Measurements from ENCODE around the gene ARHGAP19.

ARHGAP19 gene

GRCh38 chr10:97298223-97298571 is 5.8 kb upstream of the ARHGAP19 start:
- no peaks in the 10 kb centered on the region for H3K9me3 ChIP-seq (ENCODE audit: control insufficient read depth, insufficient read depth, low read depth, low read length)
- POLR2A ChIA-PET: no interaction called here
- H3K36me3 ChIP-seq (ENCODE audit: control insufficient read depth in 2 of 2, insufficient read depth in 1 of 2, low read length in 2 of 2): no peaks in the 10 kb centered on the region
- TF ChIP-seq ZNF148 (tag by site-specific recombination; IDR thresholded peaks at IDR 0.05; ENCODE audit: borderline replicate concordance) (no peak), ZNF514 (tag by site-specific recombination; IDR thresholded peaks at IDR 0.05) (no peak), GLI4 (tag by site-specific recombination; IDR thresholded peaks at IDR 0.05) (no peak), ZNF292 (tag by site-specific recombination; IDR thresholded peaks at IDR 0.05; ENCODE audit: borderline replicate concordance, low read depth) (no peak), ZNF175 (tag by site-specific recombination; IDR thresholded peaks at IDR 0.05) (no peak), ZNF133 (tag by site-specific recombination; IDR thresholded peaks at IDR 0.05) (no peak), ZNF404 (tag by site-specific recombination; IDR thresholded peaks at IDR 0.05) (no peak), ZSCAN5A (tag by site-specific recombination; IDR thresholded peaks at IDR 0.05) (no peak), ZNF658 (tag by site-specific recombination; IDR thresholded peaks at IDR 0.05) (no peak), ZNF23 (tag by site-specific recombination; IDR thresholded peaks at IDR 0.05; ENCODE audit: borderline replicate concordance) (no peak), ZNF544 (tag by site-specific recombination; IDR thresholded peaks at IDR 0.05) (no peak), TRIM28 (IDR thresholded peaks at IDR 0.05; ENCODE audit: borderline replicate concordance, low read length) (no peak), OSR2 (tag by site-specific recombination; IDR thresholded peaks at IDR 0.05) (no peak), ZBTB1 (tag by site-specific recombination; IDR thresholded peaks at IDR 0.05) (no peak), ZNF146 (tag by site-specific recombination; IDR thresholded peaks at IDR 0.05) (no peak), ZBTB10 (tag by site-specific recombination; IDR thresholded peaks at IDR 0.05) (no peak), ZNF626 (tag by site-specific recombination; IDR thresholded peaks at IDR 0.05) (no peak)
- no peaks in the 10 kb centered on the region for H3K4me1 ChIP-seq (ENCODE audit: control insufficient read depth, insufficient read depth, low read length)
- CTCF ChIA-PET: interaction anchor here (0.7 kb wide), 1 partner anchor 78 kb away, joined by 3 read pairs; no protein-coding TSS in a partner anchor
- no peak overlapping the region for H3K4me3 ChIP-seq (ENCODE audit: low read depth, low read length)
- H3K27ac ChIP-seq (ENCODE audit: extremely low read depth, low read depth, low read length): no peak overlapping the region

- 0 out of 2 replicates have a peak, but pooled peaks have one; percentile 20 for TF ChIP-seq ZNF580 (tag by site-specific recombination; IDR thresholded peaks at IDR 0.05)
- TF ChIP-seq ZIC2 (tag by site-specific recombination; IDR thresholded peaks at IDR 0.05): peak; percentile 41; the same call in 1 of the 2 replicates
- no peak for TF ChIP-seq ZNF132 (tag by site-specific recombination; IDR thresholded peaks at IDR 0.05; ENCODE audit: borderline replicate concordance)
- TF ChIP-seq WT1 (tag by site-specific recombination; IDR thresholded peaks at IDR 0.05): peak; percentile 43; the same call in 1 of the 2 replicates
- peak; percentile 97 for TF ChIP-seq ZNF121 (tag by site-specific recombination; IDR thresholded peaks at IDR 0.05)
- no peak for TF ChIP-seq ZNF398 (tag by site-specific recombination; IDR thresholded peaks at IDR 0.05)
- ChIA-PET CTCF (interaction anchor here (0.7 kb wide), 1 partner anchor 77 kb away, joined by 3 read pairs; no protein-coding TSS in a partner anchor), POLR2A (no interaction called here)
- Histone ChIP-seq H3K36me3 (ENCODE audit: control insufficient read depth in 2 of 2, insufficient read depth in 1 of 2, low read length in 2 of 2) (no peaks in the 10 kb centered on the region), H3K9me3 (ENCODE audit: control insufficient read depth, insufficient read depth, low read depth, low read length) (no peaks in the 10 kb centered on the region), H3K4me3 (ENCODE audit: low read depth, low read length) (no peak overlapping the region), H3K4me1 (ENCODE audit: control insufficient read depth, insufficient read depth, low read length) (no peaks in the 10 kb centered on the region), H3K27ac (ENCODE audit: extremely low read depth, low read depth, low read length) (no peak overlapping the region)
Measured at GRCh38 chr10:97297556-97298222, 5.3 kb upstream of the ARHGAP19 start.
